Brain microvascular endothelial cell (primary cell): ENCODE results near the gene NAE1.

Source experiments
- DNase-seq: peaks from one replicate; pipeline ENCODE4 v3.0.0-alpha.2; 2020
- H3K27ac ChIP-seq: fragments of 250-450 bp; sonication (Bioruptor Pico); 2 replicates; pipeline ENCODE4 v1.5.1; 2020; ENCODE audit warnings: mild to moderate bottlenecking, moderate library complexity
- H3K27me3 ChIP-seq: fragments of 250-450 bp; sonication (Bioruptor Pico); replicated peaks from 2 replicates; pipeline ENCODE4 v1.5.1; 2020; ENCODE audit warnings: mild to moderate bottlenecking
- H3K36me3 ChIP-seq: fragments of 250-450 bp; sonication (Bioruptor Pico); replicated peaks from 2 replicates; pipeline ENCODE4 v1.5.1; 2020; ENCODE audit warnings: mild to moderate bottlenecking
- H3K4me3 ChIP-seq: 2 replicates; pipeline ENCODE4 v1.5.1; 2011; ENCODE audit warnings: low read depth, mild to moderate bottlenecking, control low read depth, low read length, moderate library complexity
- CTCF ChIP-seq: IDR thresholded peaks from 2 replicates; pipeline ENCODE4 v1.5.1; 2011; ENCODE audit warnings: low read depth, mild to moderate bottlenecking, moderate library complexity, low read length, control low read depth, inconsistent platforms; ENCODE audit errors: missing control alignments
- in situ Hi-C: cut with HindIII; loops from 2 replicates; pipeline ENCODE4 v1.10.0; 2017; ENCODE audit warnings: low sequenced_read_pairs, low pct_ligation_motif_present

Gene NAE1

GRCh38 chr16:66790130-66790733 lies 40.5 kb downstream of the NAE1 start:
- H3K36me3 ChIP-seq: no peaks in the 10 kb centered on the region
- H3K4me3 ChIP-seq: no peak overlapping the region
- H3K27ac ChIP-seq: no peak overlapping the region
- TF ChIP-seq CTCF: no peak
- H3K27me3 ChIP-seq: no peaks in the 10 kb centered on the region
- in situ Hi-C loops: no loop called here
- no peak for DNase-seq

- H3K27ac ChIP-seq: no peak overlapping the region
- DNase-seq: no peak
- no peak for TF ChIP-seq CTCF
- no peaks in the 10 kb centered on the region for H3K36me3 ChIP-seq
- H3K27me3 ChIP-seq: no peaks in the 10 kb centered on the region
- no peak overlapping the region for H3K4me3 ChIP-seq
- in situ Hi-C loops: no loop called here
Measured at GRCh38 chr16:66787427-66787826, 43.3 kb downstream of the NAE1 start.

DNA sequence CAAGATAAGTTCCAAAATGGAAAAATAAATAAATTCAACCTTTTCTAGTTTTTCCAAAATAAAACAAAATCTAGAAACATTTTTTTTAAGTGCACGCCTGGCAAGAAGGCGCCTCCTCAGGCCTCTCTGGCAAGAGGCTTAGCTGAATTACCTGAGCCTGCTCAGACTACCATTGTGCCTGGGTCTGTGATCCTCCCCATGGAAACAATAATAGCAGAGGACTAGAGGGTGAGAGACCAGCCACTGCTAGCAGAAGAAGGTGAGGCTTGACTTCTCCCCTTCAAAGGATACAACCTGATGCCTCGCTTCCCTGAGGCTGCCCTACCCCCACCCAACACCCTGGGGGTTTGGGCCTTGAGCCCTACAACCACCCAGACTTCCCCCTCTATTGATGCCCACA lies 44.2 kb downstream of the NAE1 start:
- DNase-seq: no peak
- in situ Hi-C loops: no loop called here
- no peak for TF ChIP-seq CTCF
- H3K27me3 ChIP-seq: no peaks in the 10 kb centered on the region
- no peak overlapping the region for H3K27ac ChIP-seq
- H3K4me3 ChIP-seq: no peak overlapping the region
- no peaks in the 10 kb centered on the region for H3K36me3 ChIP-seq

DNA sequence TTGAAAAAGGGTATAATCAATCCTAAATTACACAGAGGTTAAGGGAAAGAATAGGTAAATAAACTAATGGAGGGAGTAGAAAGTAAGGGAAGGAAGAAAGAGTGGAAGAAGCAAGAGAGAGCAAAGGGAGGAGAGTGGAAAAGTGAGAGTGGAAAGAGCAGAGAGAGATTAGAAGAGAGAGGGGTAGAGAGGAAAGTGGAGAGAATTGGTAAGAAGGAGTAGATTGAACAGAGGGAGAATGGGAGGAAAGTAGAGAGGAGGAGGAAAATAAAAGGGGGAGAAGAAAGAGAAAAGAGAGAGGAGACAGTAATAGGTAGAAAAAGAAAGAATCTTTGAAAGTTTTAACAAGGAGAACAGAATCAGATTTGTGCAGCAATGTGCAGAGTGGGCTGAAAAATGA lies 54.3 kb downstream of the NAE1 start:
- no peak for TF ChIP-seq CTCF
- no peak for DNase-seq
- H3K36me3 ChIP-seq: no peaks in the 10 kb centered on the region
- in situ Hi-C loops: no loop called here
- no peak overlapping the region for H3K4me3 ChIP-seq
- no peak overlapping the region for H3K27ac ChIP-seq
- H3K27me3 ChIP-seq: no peaks in the 10 kb centered on the region

- H3K36me3 ChIP-seq: no peaks in the 10 kb centered on the region
- in situ Hi-C loops: no loop called here
Measured at GRCh38 chr16:66774981-66775380, 55.8 kb downstream of the NAE1 start.

More at GRCh38 chr16:66774981-66775380, 55.8 kb downstream of the NAE1 start:
- TF ChIP-seq CTCF: no peak
- Histone ChIP-seq H3K27me3 (no peaks in the 10 kb centered on the region), H3K4me3 (no peak overlapping the region), H3K27ac (no peak overlapping the region)
- no peak for DNase-seq
